Sigmoid colon (tissue), 7 donors: ENCODE data around the gene SP110. TPM values are rescaled to one million over a fixed set of nuclear protein-coding genes. Genes with fewer than 3 reads are reported as not detected.
"Not testable (repeated sequence)": the region's sequence is repeated elsewhere in the genome, so short reads cannot be mapped to it uniquely, and the experiment has no call there.

Source experiments
- DNase-seq: peaks from one replicate; pipeline ENCODE4 v3.0.0-alpha.2; 2019
- H3K27ac ChIP-seq, 4 donors: fragments of 200-600 bp; sonication (generic); one replicate each; pipeline ENCODE4 v1.5.1; 2016 to 2019; ENCODE audit warnings: mild to moderate bottlenecking in 1 of 4
- H3K27me3 ChIP-seq, 3 donors: fragments of 200-600 bp; sonication (generic); one replicate each; pipeline ENCODE4 v1.5.1; 2019; ENCODE audit warnings: mild to moderate bottlenecking in 1 of 3
- H3K36me3 ChIP-seq, 4 donors: fragments of 200-600 bp; sonication (generic); one replicate each; pipeline ENCODE4 v1.5.1; 2016 to 2019
- H3K4me1 ChIP-seq, 4 donors: fragments of 200-600 bp; sonication (generic); one replicate each; pipeline ENCODE4 v1.5.1; 2017 to 2019
- H3K4me3 ChIP-seq, 4 donors: fragments of 200-600 bp; sonication (generic); one replicate each; pipeline ENCODE4 v1.5.1; 2017 to 2019; ENCODE audit warnings: mild to moderate bottlenecking in 2 of 4, moderate library complexity in 1 of 4
- H3K9me3 ChIP-seq, 4 donors: fragments of 200-600 bp in 3 of 4; sonication (generic) in 3 of 4; one replicate each; pipeline versions ENCODE4 v1.5.1 to v1.6.1; 2013 to 2019
- CTCF ChIP-seq, 4 experiments: fragments of 450-650 bp in 3 of 4; fragments of 200-600 bp in 1 of 4; IDR thresholded peaks; one replicate each; pipeline ENCODE4 v1.5.1; 2016 to 2019; ENCODE audit warnings: antibody characterized with exemption in 4 of 4, mild to moderate bottlenecking in 3 of 4, moderate library complexity in 2 of 4
- EP300 ChIP-seq, 4 donors: sonication (generic); formaldehyde crosslinking; IDR thresholded peaks; one replicate each; pipeline ENCODE4 v1.6.1; 2017; ENCODE audit warnings: antibody characterized with exemption in 4 of 4
- POLR2A ChIP-seq, 2 donors: fragments of 450-650 bp; IDR thresholded peaks; one replicate each; pipeline ENCODE4 v1.6.1; 2016; ENCODE audit warnings: antibody characterized with exemption in 2 of 2, mild to moderate bottlenecking in 2 of 2, moderate library complexity in 2 of 2
- POLR2AphosphoS5 ChIP-seq, 4 donors: sonication (generic); formaldehyde crosslinking; IDR thresholded peaks; one replicate each; pipeline ENCODE4 v1.6.1; 2017; ENCODE audit warnings: antibody characterized with exemption in 4 of 4
- WGBS, 2 donors: extraction: QIAGEN DNeasy Blood & Tissue Kit; methylation state at CpG; one replicate each; pipeline ENCODE4 v1.1.7; 2013; 5-methylcytosine and 5-hydroxymethylcytosine counted together
- intact Hi-C: fragments of 100-400 bp; cut with DNase I; formaldehyde crosslinking; loops from one replicate; pipeline ENCODE4 v1.15.1; 2023
- polyA plus RNA-seq, 3 donors: library from polyadenylated mRNA; stranded (reverse); fragments of 200-250 nt; gene quantifications; one replicate each; pipeline ENCODE4 v1.2.3, GENCODE V29; 2013
- total RNA-seq, 4 donors: library from RNA; depleted of rRNA; stranded (reverse); fragments of >200 nt; gene quantifications; one replicate each; pipeline ENCODE4 v1.1.0, GENCODE V29; 2016
- donor health status: healthy with polysubstance abuse.
- donor health status: Bipolar disorder and iron deficiency.
- donor health status: healthy.

SP110 gene
- total and polyA plus RNA-seq, 7 donors, result 9.2 to 41.8 (median 16.4) TPM

- 90 to 91% methylated on average over 6 of the region's 6 CpGs for WGBS, 2 donors
- no peak overlapping the region for H3K27ac ChIP-seq
- no peak overlapping the region for H3K4me3 ChIP-seq
- peaks cover 0 to 12% (median 7%) of the 10 kb centered on the region in 4 donors for H3K4me1 ChIP-seq
- H3K27me3 ChIP-seq, result no peaks in the 10 kb centered on the region
- DNase-seq, result no peak
- H3K36me3 ChIP-seq, result no peaks in the 10 kb centered on the region
- intact Hi-C loops, result no loop called here
- no peak for TF ChIP-seq EP300 (IDR thresholded peaks at IDR 0.05)
- TF ChIP-seq POLR2AphosphoS5 (IDR thresholded peaks at IDR 0.05), result no peak
- TF ChIP-seq POLR2A (IDR thresholded peaks at IDR 0.05), result no peak
- no peak for TF ChIP-seq CTCF (IDR thresholded peaks at IDR 0.05)
- no peaks in the 10 kb centered on the region for H3K9me3 ChIP-seq
These were observed 95.5 kb downstream of the SP110 start for GRCh38 chr2:230124235-230124634.

GRCh38 chr2:230120376-230120775 is 99.4 kb downstream of the SP110 start:
- DNase-seq, H3K27me3 ChIP-seq, H3K9me3 ChIP-seq, H3K4me3 ChIP-seq, H3K4me1 ChIP-seq, H3K27ac ChIP-seq, intact Hi-C loops, H3K36me3 ChIP-seq: not testable (repeated sequence)
- WGBS, 2 donors, result 94 to 96% methylated on average over 2 of the region's 2 CpGs

- 92 to 97% methylated on average over 1 of the region's 1 CpG for WGBS, 2 donors
- H3K27me3 ChIP-seq, H3K4me1 ChIP-seq, H3K27ac ChIP-seq, H3K9me3 ChIP-seq, H3K4me3 ChIP-seq, DNase-seq, H3K36me3 ChIP-seq, intact Hi-C loops: not testable (repeated sequence)
These were observed 100.0 kb downstream of the SP110 start for GRCh38 chr2:230119827-230120226.

Other genes with a start within 250 kb of the SP110 start
- gene SLC16A14, start 151.1 kb downstream of the SP110 start, total RNA-seq, result 1 to 10 TPM in 2 of 4 donors, under 1 TPM in 2; 0.68 to 1.9 (median 0.93) TPM
- 1 to 10 TPM in 1 of 3 donors, under 1 TPM in 2; 0.23 to 4.8 (median 0.60) TPM for gene SLC16A14, start 151.1 kb downstream of the SP110 start, polyA plus RNA-seq
- 1 to 10 TPM in 2 of 4 donors, not detected in 2; 2.1 TPM for gene SP140, start 5.8 kb upstream of the SP110 start, total RNA-seq
- gene SP140, start 5.8 kb upstream of the SP110 start, polyA plus RNA-seq, result 10 to 100 TPM in 1 of 3 donors, 1 to 10 TPM in 1, under 1 TPM in 1; under 0.01 to 19.2 (median 1.8) TPM
- gene SP140L, start 107.2 kb upstream of the SP110 start, total RNA-seq, result 10 to 100 TPM in 1 of 4 donors, 1 to 10 TPM in 3; 4.3 to 10.5 (median 6.5) TPM
- gene SP140L, start 107.2 kb upstream of the SP110 start, polyA plus RNA-seq, result 10 to 100 TPM in 1 of 3 donors, 1 to 10 TPM in 2; 6.5 to 28.2 (median 9.0) TPM
- gene SP100, start 196.2 kb upstream of the SP110 start, total RNA-seq, result 100 to 1,000 TPM in 3 of 4 donors, 10 to 100 TPM in 1; 91.2 to 141 (median 113) TPM
- 10 to 100 TPM; 50.4 to 91.0 (median 55.9) TPM for gene SP100, start 196.2 kb upstream of the SP110 start, polyA plus RNA-seq